ENCODE data around the gene STOX1. TPM values are rescaled to one million over a fixed set of nuclear protein-coding genes. Genes with fewer than 3 reads are reported as not detected.
A peak's percentile ranks its signal among the peaks of the same experiment; 100 is the strongest.

Gene STOX1
- total and polyA plus RNA-seq, 2 of the 13 experiments (the other 11 are each of a cell fraction or from before 2014, with no cell fraction given) = 2.5 to 6.0 TPM

GRCh38 chr10:68900427-68901104, 73.2 kb downstream of the STOX1 start (continued):
- TF ChIP-seq ZNF597 (CRISPR knock-in tag; IDR thresholded peaks at IDR 0.05) (no peak), PCBP2 (optimal IDR thresholded peaks at IDR 0.05; ENCODE audit: low read depth, low read length, poor library complexity, severe bottlenecking) (no peak), TBX2 (CRISPR knock-in tag; IDR thresholded peaks at IDR 0.05; ENCODE audit: borderline replicate concordance) (peak; percentile 67), ZFYVE20 (CRISPR knock-in tag; IDR thresholded peaks at IDR 0.05; ENCODE audit: borderline replicate concordance, low read depth) (no peak), NBN (conservative IDR thresholded peaks at IDR 0.05) (no peak), ARNT2 (CRISPR knock-in tag; IDR thresholded peaks at IDR 0.05; ENCODE audit: low read depth) (no peak; the same call in 1 of the 2 replicates), ZNF367 (CRISPR knock-in tag; IDR thresholded peaks at IDR 0.05; ENCODE audit: borderline replicate concordance) (peak; percentile 53; the same call in 1 of the 2 replicates), GATA4 (IDR thresholded peaks at IDR 0.05; ENCODE audit: borderline replicate concordance, low read depth) (peak; percentile 29; the same call in 1 of the 2 replicates), RELA (CRISPR knock-in tag; IDR thresholded peaks at IDR 0.05) (no peak), ZFP90 (CRISPR knock-in tag; IDR thresholded peaks at IDR 0.05; ENCODE audit: borderline replicate concordance) (no peak; the same call in 1 of the 2 replicates), ZBTB7A (CRISPR knock-in tag; IDR thresholded peaks at IDR 0.05) (peak; percentile 94), ZFAT (CRISPR knock-in tag; conservative IDR thresholded peaks at IDR 0.05) (no peak; the same call in 1 of the 2 replicates), SKIL (CRISPR knock-in tag; IDR thresholded peaks at IDR 0.05; ENCODE audit: borderline replicate concordance) (no peak), HNF1A (IDR thresholded peaks at IDR 0.05; ENCODE audit: low read depth) (no peak), HNF1A (CRISPR knock-in tag; IDR thresholded peaks at IDR 0.05; ENCODE audit: borderline replicate concordance) (peak; percentile 78; the same call in 1 of the 2 replicates), ZNF589 (CRISPR knock-in tag; conservative IDR thresholded peaks at IDR 0.05) (peak; percentile 86; the same call in 1 of the 2 replicates)
